HG02759 (cell line): ENCODE measurements around the gene MOXD1.

Experiments used
- ATAC-seq: cut with Tn5 transposase; IDR thresholded peaks from one replicate; pipeline ENCODE4 v1.9.1; 2021; ENCODE audit warnings: mild to moderate bottlenecking, moderate library complexity; ENCODE audit not compliant: unreplicated experiment

The MOXD1 gene

DNA sequence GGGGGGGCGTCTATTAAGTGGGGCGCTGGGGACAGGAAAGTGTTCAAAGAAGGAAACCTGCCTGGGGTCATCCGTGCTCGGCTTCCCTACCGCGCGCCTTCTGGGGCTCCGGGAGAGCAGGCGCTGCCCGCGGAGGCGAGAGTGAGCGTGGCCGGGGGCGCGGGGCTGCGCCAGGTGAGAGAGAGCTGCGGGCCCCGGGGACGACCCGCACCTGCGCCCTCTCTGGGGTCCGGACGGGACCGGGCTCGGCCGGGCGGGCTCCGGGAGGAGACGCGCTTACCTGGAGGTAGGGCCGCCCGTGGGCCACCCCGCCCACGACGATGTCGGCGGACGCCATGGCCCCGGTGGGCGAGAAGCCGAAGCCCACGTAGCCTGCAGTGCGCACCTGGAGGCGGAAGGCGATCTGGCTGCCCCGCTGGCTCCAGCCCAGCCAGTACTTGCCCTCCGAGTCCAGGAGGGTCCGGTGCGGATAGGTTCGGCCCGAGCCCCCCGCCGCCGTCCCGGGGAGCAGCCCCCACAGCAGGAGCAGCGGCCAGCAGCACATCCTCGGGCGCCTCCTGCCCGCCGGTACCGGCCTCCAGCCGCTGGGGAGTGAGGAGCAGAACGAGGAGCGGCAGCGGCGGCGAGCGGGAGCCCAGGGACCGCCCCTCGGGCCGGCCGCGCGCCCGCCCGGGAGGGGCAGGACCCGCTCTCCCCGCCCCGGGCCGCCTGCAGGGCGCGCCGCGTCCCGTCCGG, at the start of gene MOXD1:
TSS of gene MOXD1 (minus strand) at position 593 of the 735 bp plus-strand sequence. CDS start at position 544, 49 bp downstream.
- peak; percentile 69 for ATAC-seq

DNA sequence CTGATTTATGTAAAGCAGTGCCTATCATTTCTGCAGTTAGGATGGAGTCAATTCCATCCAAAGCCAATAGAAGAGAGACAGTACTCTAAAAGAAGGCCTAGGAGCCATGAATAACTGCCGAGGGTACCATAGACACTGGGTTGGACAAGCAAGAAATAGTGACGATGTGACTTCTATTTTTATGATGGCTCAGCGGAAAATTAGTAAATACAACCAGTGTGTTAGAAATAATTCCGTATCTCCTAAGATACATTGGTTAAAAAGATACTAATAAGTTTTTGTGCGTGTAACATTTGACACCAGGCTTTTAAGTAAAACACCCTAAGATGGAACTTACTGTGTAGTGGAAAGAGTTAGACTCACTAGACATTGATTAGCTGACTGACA, 45.6 kb upstream of the MOXD1 start:
- ATAC-seq, result no peak

DNA sequence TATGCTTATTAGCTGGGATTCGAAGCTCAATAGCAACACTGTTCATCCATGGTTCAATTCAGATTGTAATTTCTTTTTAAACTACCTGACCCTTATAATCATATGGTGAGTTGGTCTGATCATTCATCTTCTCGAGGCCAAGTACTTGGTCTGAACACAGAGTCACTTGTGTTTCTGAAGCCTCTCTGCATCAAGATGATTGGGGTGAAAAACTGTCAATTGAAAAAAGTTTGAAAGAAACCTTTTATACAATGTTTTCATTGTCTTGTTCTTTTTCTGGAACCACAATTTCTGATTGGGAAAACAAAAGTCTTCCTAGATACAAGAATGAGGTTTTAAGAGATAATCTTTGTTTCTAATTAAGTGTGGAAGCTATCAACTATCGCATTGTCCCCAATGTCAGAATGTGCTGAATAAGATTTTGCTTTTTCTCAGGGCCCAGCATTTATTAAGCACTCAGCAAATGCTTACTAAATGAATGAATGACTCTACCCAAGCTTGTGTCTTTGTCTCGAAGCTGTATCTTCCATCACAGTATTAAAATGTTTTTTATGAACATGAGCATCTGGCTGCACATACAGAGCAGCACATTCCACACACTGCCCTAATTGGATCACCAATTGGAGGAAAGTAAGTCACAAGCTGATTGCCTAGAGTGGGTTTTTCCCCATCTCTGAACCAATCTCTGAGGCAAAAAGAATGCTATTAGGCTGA, 45.0 kb upstream of the MOXD1 start:
- no peak for ATAC-seq

DNA sequence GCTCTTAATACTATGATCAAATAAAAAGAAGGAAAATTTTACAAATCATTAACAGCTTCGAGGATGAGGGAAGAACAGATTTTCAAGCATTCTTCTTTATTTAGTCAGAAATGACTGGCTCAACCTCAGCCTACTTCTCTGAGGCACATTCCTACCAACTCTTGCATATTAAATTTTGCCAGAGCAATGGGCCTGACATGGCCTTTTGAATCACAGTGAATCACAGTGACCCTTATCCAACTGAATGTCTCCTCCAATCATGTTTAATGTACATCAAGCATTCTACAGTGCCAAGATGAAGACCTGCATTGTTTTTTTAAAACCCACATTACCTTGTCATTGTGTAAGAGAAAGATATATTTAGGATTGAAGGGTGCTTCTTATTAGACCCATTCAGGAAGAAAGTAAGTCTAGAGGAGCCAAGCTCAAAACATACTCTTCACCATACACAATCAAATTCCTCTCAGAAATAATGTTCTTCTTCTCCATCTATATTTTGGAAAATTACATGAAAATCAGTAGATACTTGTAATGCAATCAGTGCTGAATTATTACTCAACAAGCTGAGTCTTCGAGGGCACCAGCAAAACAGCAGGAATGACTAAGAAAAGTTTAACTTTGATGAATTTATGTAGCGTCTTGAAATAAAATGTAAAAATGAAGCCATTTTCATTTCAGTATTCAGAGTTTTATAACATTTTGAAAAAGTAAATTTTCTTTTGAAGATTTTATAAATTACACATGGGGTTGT, 44.1 kb upstream of the MOXD1 start:
- no peak for ATAC-seq

DNA sequence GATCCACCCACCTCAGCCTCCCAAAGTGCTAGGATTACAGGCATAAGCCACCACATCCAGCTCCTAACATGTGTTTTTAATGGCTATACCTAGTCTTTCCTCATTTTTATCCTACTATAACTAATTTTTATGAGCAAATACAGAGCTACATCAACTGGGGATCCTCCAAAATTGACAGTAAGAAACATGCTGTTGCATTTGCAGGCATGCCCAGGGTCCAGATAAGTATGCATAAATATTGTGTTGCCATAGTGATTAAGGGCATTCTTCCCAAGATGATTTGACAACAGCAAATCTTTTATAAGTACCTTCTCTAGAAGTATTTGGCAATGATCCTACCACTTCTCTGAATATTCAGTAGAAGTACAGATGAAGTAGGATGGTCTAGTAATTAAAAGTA, 41.9 kb upstream of the MOXD1 start:
- ATAC-seq, result no peak

DNA sequence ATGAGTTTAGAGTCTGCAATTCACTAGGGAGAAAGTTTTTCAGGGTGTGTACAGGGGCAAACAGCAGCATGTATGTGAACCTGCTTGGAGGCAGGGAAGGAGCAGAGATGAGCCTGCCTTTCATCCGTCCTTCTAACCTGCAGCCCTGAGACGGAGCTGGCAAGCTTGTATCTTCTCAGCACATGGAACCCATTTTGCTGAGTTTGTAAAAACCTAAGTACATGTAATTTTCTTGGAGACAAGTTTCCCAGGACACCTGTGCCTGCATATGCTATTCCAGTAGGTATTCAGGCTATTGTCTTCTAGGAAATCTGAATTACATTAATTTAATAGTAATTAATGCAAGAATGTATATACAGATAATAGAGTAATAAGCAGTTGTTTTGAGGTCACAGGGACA, 28.8 kb upstream of the MOXD1 start:
- ATAC-seq, result no peak

DNA sequence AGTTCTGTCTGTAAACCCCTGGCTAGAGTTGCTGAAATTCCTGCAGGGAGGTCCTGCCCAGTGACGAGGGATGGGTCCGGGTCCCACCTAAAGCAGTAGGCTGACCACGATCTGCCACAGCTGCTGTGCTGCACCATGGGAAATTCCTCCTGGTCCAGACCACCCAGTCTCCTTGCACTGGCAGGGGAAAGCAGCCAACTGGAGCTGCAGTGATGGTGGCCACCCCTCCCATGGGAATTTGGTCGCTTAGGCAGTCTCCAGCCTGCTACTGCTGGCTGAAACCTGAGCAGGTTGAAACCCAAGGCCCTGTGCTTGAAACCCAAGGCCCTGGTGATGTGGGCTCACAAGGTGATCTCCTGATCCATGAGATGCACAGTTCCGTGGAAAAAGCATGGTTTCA, 23.9 kb upstream of the MOXD1 start:
- no peak for ATAC-seq

DNA sequence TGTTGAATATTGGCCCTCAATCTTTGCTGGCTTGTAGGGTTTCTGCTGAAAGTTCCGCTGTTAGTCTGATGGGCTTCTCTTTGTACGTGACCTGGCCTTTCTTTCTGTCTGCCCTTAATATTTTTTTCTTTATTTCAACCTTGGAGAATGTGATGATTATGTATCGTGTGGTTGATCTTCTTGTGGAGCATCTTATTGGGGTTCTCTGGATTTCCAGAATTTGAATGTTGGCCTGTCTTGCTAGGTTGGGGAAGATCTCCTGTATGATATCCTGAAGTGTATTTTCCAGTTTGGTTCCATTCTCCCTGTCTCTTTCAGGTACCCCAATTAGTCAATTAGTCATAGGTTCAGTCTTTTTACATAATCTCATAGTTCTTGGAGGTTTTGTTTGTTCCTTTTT, 22.6 kb upstream of the MOXD1 start:
- no peak for ATAC-seq

DNA sequence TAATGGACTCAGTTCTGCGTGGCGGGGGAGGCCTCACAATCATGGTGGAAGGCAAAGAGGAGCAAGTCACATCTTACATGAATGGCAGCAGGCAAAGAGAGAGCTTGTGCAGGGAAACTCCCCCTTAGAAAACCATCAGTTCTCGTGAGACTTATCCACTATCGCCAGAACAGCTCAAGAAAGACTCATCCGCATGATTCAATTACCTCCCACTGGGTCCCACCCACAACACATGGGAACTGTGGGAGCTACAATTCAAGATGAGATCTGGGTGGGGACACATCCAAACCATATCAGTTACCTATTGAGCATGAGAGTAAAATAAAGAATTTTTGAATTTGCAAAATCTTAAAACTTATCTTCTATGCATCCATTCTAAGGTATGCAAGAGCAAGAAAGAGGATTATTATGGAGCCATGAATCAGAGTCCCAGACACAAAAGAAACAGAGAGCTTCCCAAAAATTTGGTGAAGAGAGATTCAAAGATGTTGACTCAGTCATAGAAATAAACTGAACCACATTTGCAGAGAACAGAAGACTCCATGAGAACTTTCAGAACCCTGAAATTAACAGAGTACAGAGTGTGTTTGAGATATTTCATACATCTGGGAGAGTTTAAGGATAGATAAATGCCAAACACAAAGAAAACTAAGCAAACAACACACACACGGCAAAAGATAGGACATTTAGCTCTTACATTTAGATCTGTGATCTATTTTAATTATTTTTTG, 17.1 kb upstream of the MOXD1 start:
- ATAC-seq, result no peak

DNA sequence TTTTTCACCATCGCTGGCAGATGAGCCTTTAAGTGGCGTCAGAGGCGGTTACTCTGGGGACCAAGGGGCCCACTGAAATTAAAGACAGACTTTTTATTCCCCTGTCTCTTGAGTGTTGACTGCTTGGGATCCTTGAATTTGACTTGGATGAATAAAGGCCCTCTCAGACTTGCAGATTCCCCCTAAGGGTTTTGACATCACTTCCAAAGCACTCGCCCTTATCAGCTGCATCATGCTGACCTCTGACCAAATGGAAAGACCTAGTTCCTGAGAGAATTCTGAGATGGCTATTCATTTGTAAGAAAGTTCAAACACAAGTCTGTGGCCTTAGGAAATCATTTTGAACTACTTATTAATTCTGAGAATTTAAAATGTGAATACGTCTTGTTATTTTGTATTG, 13.5 kb upstream of the MOXD1 start:
- no peak for ATAC-seq

DNA sequence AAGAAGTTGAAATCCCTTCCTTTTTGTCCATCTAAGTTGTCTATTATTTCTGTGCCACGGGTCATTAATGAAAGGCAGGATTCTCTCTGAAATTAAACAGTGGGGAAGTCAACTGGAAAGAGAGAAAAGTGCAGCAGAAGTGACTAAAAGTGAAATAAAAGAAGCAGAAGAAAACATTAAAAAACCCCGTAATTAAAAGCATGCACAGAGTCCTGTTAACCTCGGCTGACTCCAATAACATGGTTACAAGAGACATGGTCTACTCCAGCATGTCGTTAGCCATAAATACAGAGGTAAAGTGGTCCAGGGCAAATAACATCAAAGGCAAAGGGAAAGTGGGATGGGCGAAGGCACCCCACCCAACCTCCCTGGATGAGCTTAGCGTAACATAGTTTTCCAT, 13.0 kb upstream of the MOXD1 start:
- ATAC-seq, result no peak

DNA sequence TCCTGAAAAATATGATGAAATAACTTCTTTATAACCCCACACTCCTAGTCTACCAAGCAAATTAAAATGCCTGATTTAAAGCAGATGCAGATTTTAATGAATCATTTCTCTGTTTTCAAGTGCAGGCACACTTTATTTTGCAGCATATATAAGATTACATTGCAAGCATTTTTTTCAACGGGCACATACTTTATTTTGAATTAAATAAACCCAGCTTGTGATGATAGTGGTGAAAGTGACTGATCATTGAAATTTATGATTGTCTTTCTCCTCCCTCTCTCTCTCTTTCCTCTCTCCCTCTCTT, 12.2 kb upstream of the MOXD1 start:
- ATAC-seq, result no peak

DNA sequence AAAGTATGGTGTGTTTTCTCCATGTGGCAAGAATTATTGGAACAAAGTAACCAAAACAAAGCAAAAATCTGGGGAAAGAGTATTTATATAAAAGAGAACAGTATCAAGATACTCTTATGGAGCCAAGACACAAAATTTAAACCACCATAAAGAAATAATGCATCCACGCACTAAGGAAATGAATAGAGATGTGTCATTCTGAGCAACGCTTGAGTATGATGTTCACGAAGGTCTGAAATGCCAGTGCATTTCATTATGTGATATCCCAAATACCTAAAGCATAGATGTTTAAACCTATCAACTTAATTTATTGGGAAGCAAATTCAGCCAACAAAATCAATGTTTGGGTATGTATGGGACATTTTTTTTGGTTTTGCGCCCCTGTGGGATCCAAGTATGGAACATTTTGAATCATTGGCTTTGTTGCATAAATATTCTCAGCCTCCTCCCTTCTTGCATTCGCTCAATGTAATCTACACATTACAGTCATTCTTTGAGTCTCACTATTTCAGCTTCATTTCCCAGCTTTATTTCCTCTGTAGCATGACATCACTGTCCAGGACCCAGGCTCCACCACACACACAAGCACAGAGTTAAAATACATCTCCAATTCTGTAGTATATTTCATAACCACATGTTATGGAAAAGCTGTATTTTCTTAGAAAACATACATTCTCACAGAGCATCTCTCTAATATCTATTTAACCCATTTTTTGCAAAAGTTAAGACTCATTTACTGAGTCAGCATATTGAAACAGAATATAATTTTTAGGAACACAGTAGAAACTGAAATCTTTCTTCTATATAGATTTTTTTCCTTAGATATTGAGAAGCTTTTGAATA, 11.6 kb upstream of the MOXD1 start:
- no peak for ATAC-seq

DNA sequence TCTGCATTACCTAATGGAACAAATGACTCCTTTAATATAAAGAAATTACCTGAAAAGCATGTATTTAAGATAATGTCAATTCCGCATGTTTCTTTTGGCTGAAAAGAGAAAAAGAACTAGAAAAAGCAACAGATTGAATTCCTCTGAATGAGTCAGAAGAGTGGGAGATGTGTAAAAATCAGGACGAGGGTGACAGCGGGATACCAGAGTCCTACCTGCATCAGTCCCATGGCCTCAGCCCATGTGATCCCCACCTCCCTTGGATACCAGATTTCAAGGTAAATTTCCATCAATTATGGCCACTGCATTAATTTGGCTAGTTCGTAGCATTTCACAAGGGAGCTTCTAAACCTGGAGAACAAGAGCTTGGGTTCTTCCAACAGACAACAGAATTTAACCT, 10.0 kb upstream of the MOXD1 start:
- ATAC-seq, result no peak

DNA sequence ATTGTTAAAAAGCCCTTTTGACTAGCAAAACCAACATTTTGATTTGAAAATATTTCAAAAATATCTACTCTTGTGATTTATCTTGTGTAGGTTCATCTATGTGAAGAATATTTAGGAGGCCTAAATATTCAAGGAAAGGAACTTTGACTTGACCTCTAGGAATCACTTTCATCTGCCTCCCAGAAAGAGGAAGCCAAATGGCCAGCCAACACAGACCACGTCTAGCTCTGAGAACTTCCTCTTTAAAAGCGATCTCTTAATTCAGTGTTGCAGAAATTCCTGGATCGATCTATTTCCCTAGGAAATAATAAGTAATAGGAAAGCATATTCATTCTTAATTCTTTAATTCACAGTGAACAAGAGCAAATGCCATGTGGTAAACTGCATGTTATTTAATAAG, 9.6 kb upstream of the MOXD1 start:
- no peak for ATAC-seq

DNA sequence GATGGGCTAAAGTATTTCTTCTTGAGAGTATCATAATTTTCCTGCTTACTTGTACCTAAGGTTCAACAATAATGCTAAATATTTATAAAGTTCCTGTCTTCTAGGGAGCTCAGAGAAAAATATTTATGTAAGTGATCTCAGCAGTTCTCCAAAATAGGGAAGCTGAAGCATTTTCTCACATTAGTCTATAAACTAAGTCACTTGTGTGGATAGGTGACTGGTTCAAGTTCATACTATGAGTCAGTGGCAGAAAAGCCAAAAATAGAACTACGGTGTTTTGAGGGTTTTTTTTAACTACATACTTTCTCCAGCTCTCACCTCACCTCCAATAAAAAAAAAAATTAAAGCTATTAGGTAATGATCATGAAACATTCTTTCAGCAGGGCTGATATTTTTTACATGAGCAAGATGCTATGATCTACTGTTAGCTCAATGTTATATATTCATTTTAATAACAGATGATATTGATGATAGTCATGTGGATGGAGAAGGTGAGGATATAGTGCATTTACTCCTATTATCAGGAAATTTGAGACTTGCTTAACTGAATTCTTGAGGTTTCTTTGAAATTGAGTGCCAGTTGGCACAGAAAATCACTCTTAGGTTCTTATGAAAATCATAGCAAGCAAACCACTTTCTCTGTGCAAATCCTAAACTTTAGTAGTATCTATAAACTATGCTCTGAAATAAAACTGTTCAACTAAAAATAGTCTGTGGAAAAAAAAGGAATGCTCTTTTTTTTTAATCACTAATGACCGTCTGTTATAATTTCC, 4.1 kb upstream of the MOXD1 start:
- ATAC-seq, result peak; percentile 55

DNA sequence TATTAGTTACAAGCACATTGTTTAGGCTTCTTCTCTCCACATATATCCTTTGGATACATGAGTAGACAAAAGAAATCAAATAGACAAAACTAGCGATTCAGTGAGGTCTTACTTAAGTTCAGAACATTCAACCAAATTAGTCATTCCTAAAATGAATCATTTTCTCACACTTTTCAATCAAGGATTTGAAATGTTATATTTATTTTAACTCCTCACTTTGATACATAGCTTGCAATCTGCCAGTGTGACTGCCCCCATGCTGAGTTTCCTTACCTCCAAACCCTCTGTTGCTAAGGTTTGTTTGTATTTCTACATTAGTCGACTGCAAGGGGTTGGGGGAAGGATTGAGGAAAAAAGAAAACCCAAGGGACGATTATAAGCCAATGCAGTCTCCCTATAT, 3.5 kb upstream of the MOXD1 start:
- ATAC-seq, result no peak

DNA sequence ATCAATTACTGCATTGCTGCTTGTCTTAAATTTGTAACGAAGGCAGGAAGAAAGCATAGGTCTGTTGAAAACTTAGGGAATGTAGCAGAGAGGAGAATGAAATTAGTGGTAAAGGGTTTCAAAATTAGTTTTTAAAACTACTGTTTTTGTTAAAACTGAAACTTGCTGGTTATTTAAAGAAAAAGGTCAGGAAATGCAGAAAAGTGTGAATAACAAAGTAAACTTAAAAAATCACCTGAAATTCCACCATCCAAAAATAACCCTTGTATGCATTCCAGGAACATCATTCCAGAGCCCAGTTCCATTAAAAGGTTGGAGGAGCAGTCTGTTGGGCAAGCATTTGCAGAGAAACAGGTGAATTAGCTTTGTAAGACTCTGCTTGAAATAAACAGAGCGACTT, 3.1 kb upstream of the MOXD1 start:
- ATAC-seq, result no peak

DNA sequence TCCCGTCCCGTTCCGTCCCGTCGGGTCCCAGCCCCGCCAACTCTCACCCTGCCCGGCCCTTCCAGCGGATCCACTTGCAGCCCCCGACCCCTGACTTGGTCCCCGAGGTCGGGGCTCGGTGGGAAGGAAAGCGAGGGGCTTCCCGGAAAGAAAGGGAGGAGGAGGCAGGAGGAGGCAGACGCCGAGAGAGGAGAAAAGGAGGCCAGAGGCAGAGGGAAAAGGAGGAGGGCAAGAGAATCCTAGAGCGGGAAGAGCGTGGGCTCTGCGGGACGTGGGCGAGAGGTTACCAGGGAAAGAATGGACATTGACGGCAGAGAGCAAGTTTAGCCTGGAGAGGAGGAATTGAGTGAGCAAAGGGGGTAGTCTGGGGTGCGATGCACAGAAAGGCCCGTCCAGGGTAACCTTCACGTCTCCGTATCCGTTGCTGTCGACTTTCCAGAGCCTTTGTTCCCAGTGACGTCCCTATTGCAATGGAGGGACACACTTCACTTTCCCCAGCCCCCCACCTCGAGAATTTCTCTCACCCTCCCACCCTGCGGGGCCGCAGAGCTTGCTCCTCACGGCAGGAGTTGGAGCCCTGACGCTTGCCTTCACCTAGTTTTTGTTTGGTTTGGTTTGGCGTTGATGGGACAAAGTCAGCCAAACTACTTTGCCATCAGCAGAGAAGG, 477 bp upstream of the MOXD1 start:
- ATAC-seq, result no peak
